Stomach (tissue), 9 donors: Measurements from ENCODE around the gene CELF1. TPM values are rescaled to one million over a fixed set of nuclear protein-coding genes. Genes with fewer than 3 reads are reported as not detected.

Experiments
- DNase-seq, 2 donors: peaks; one replicate each; pipeline versions ENCODE4 v3.0.0 to v3.0.0-alpha.2; 2013 to 2019
- H3K27ac ChIP-seq, 5 donors: fragments of 200-600 bp in 4 of 5; sonication (generic) in 4 of 5; one replicate each; pipeline ENCODE4 v1.5.1; 2013 to 2019; ENCODE audit warnings: mild to moderate bottlenecking in 1 of 5, moderate library complexity in 1 of 5
- H3K27me3 ChIP-seq, 3 donors: fragments of 200-600 bp; sonication (generic); one replicate each; pipeline ENCODE4 v1.5.1; 2017 to 2019; ENCODE audit warnings: mixed run types in 1 of 3
- H3K36me3 ChIP-seq, 4 donors: fragments of 200-600 bp; sonication (generic); 1 replicate in 3 of 4; 2 replicates in 1 of 4; pipeline ENCODE4 v1.5.1; 2016 to 2019
- H3K4me1 ChIP-seq, 4 donors: fragments of 200-600 bp; sonication (generic); one replicate each; pipeline ENCODE4 v1.5.1; 2016 to 2019
- H3K4me3 ChIP-seq, 4 donors: fragments of 200-600 bp; sonication (generic) in 3 of 4; one replicate each; pipeline ENCODE4 v1.5.1; 2016 to 2019; ENCODE audit warnings: mild to moderate bottlenecking in 1 of 4
- H3K9me3 ChIP-seq, 4 donors: fragments of 200-600 bp; sonication (generic); one replicate each; pipeline ENCODE4 v1.5.1; 2016 to 2019
- CTCF ChIP-seq, 7 experiments: fragments of 450-650 bp in 4 of 7; fragments of 200-600 bp in 3 of 7; sonication (generic) in 3 of 7; IDR thresholded peaks; one replicate each; pipeline ENCODE4 v1.5.1; 2016 to 2019; ENCODE audit warnings: antibody characterized with exemption in 7 of 7, control low read depth in 2 of 7, mild to moderate bottlenecking in 1 of 7
- EP300 ChIP-seq: sonication (generic); formaldehyde crosslinking; IDR thresholded peaks from one replicate; pipeline ENCODE4 v1.6.1; 2017; ENCODE audit warnings: antibody characterized with exemption
- POLR2A ChIP-seq, 4 donors: fragments of 450-650 bp; IDR thresholded peaks; one replicate each; pipeline ENCODE4 v1.6.1; 2016; ENCODE audit warnings: antibody characterized with exemption in 4 of 4, control low read depth in 2 of 4, mild to moderate bottlenecking in 1 of 4, moderate library complexity in 1 of 4
- POLR2AphosphoS5 ChIP-seq, 3 donors: sonication (generic); formaldehyde crosslinking; IDR thresholded peaks; one replicate each; pipeline ENCODE4 v1.6.1; 2016; ENCODE audit warnings: antibody characterized with exemption in 3 of 3
- WGBS, 5 donors: extraction: QIAGEN DNeasy Blood & Tissue Kit in 3 of 5; methylation state at CpG; one replicate each; pipeline versions ENCODE4 v1.1.5 to v1.1.7; 2013 to 2018; 5-methylcytosine and 5-hydroxymethylcytosine counted together
- intact Hi-C: fragments of 100-400 bp; cut with DNase I; formaldehyde crosslinking; loops from one replicate; pipeline ENCODE4 v1.15.1; 2023; ENCODE audit warnings: low total_unique reads
- polyA plus RNA-seq, 3 donors: library from polyadenylated mRNA; stranded (reverse); fragments of 200-250 nt; gene quantifications; one replicate each; pipeline ENCODE4 v1.2.3, GENCODE V29; 2013
- total RNA-seq, 5 donors: library from RNA; depleted of rRNA; stranded (reverse); fragments of >200 nt; gene quantifications; one replicate each; pipeline versions ENCODE4 v1.1.0 to v1.2.3, GENCODE V29; 2014 to 2016
- donor health status: healthy with polysubstance abuse.
- donor health status: Bipolar disorder and iron deficiency.
- donor health status: healthy.

Gene CELF1
- total and polyA plus RNA-seq, 8 donors, result 12.7 to 206 (median 54.4) TPM

GRCh38 chr11:47466201-47466600 is 86.7 kb downstream of the CELF1 start:
- H3K36me3 ChIP-seq, result peaks cover 23 to 63% (median 58%) of the 10 kb centered on the region in 4 donors
- intact Hi-C loops, result no loop called here

GRCh38 chr11:47464483-47464882 is 88.4 kb downstream of the CELF1 start:
- DNase-seq, result no peak
- TF ChIP-seq CTCF (IDR thresholded peaks at IDR 0.05) (no peak), EP300 (no peak), POLR2AphosphoS5 (IDR thresholded peaks at IDR 0.05) (no peak), POLR2A (IDR thresholded peaks at IDR 0.05) (no peak)
- peaks cover 12 to 63% (median 52%) of the 10 kb centered on the region in 4 donors for H3K36me3 ChIP-seq
- H3K4me1 ChIP-seq, result peaks cover 27 to 44% (median 37%) of the 10 kb centered on the region in 4 donors
- H3K27ac ChIP-seq, result no peak overlapping the region
- no peaks in the 10 kb centered on the region for H3K9me3 ChIP-seq
- WGBS, 5 donors, result 78 to 95% (median 90%) methylated on average over 5 of the region's 5 CpGs
- H3K4me3 ChIP-seq, result no peak overlapping the region
- no peaks in the 10 kb centered on the region for H3K27me3 ChIP-seq
- intact Hi-C loops, result no loop called here

More at GRCh38 chr11:47466201-47466600, 86.7 kb downstream of the CELF1 start:
- H3K27ac ChIP-seq, result peak overlapping the region in 4 of 5 donors; percentile 56 to 82 (median 78)
- no peak overlapping the region for H3K4me3 ChIP-seq
- no peak for DNase-seq
- H3K9me3 ChIP-seq, result no peaks in the 10 kb centered on the region
- H3K4me1 ChIP-seq, result peaks cover 27 to 56% (median 42%) of the 10 kb centered on the region in 4 donors
- TF ChIP-seq CTCF (IDR thresholded peaks at IDR 0.05), result no peak
- TF ChIP-seq POLR2AphosphoS5 (IDR thresholded peaks at IDR 0.05), result no peak
- no peak for TF ChIP-seq EP300
- no peak for TF ChIP-seq POLR2A (IDR thresholded peaks at IDR 0.05)
- H3K27me3 ChIP-seq, result no peaks in the 10 kb centered on the region
- WGBS, 5 donors, result 19 to 38% (median 31%) methylated on average over 5 of the region's 5 CpGs

- no peaks in the 10 kb centered on the region for H3K9me3 ChIP-seq
- H3K36me3 ChIP-seq, result peaks cover 10 to 61% (median 52%) of the 10 kb centered on the region in 4 donors
- H3K4me3 ChIP-seq, result no peak overlapping the region
- no peak overlapping the region for H3K27ac ChIP-seq
- WGBS, 5 donors, result 92 to 96% (median 94%) methylated on average over 7 of the region's 7 CpGs
- DNase-seq, result no peak
- no peaks in the 10 kb centered on the region for H3K27me3 ChIP-seq
- peaks cover 6 to 18% (median 13%) of the 10 kb centered on the region in 4 donors for H3K4me1 ChIP-seq
- TF ChIP-seq POLR2A (IDR thresholded peaks at IDR 0.05), result no peak
- no peak for TF ChIP-seq POLR2AphosphoS5 (IDR thresholded peaks at IDR 0.05)
- TF ChIP-seq EP300, result no peak
- TF ChIP-seq CTCF (IDR thresholded peaks at IDR 0.05), result no peak
- intact Hi-C loops, result no loop called here
Measured at GRCh38 chr11:47461876-47462275, 91.1 kb downstream of the CELF1 start.

GRCh38 chr11:47460571-47461235 is 92.2 kb downstream of the CELF1 start:
- H3K27me3 ChIP-seq, result no peaks in the 10 kb centered on the region
- TF ChIP-seq EP300 (no peak), POLR2A (IDR thresholded peaks at IDR 0.05) (no peak), POLR2AphosphoS5 (IDR thresholded peaks at IDR 0.05) (no peak), CTCF (IDR thresholded peaks at IDR 0.05) (no peak)
- no peaks in the 10 kb centered on the region for H3K9me3 ChIP-seq
- no peak overlapping the region for H3K4me3 ChIP-seq
- intact Hi-C loops, result no loop called here
- 95 to 100% (median 97%) methylated on average over 2 of the region's 2 CpGs for WGBS, 5 donors
- no peak for DNase-seq
- H3K27ac ChIP-seq, result no peak overlapping the region
- peaks cover 0 to 6% (median 3%) of the 10 kb centered on the region in 4 donors for H3K4me1 ChIP-seq
- H3K36me3 ChIP-seq, result peaks cover 10 to 61% (median 52%) of the 10 kb centered on the region in 4 donors
